ENCODE results near the gene RANBP1.

RANBP1 gene

DNA sequence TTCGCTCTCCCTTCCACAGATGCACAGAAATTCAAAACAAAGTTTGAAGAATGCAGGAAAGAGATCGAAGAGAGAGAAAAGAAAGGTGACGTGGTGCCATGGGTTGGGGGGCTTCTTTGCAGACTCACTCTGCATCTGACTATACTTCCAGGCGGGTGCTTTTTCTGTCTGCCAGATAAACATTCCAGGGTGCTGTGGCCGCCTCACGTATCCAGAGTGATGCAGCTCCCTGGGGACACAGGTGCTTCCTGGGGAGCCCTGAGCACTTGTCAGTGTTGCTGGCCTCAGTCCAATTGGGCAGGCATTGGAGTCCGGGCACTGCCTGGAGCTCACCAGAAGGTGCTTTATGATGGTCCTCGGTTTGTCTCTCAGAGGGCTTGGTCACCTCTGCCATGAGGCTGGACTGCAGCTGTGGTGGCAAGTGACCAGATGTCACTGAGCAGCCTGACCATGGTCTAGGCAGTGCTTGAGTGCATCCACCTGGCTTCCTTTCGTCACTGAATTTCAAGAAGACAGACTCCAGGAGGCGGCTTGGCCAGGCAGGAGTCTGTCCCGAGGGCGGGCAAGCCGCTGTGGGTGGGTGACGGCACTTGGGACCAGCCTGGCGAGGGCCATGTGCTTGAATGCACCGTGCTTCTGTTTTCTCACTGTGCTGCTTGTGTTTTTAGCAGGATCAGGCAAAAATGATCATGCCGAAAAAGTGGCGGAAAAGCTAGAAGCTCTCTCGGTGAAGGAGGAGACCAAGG lies 10.6 kb downstream of the RANBP1 start:
- TF ChIP-seq, protein P1, sequence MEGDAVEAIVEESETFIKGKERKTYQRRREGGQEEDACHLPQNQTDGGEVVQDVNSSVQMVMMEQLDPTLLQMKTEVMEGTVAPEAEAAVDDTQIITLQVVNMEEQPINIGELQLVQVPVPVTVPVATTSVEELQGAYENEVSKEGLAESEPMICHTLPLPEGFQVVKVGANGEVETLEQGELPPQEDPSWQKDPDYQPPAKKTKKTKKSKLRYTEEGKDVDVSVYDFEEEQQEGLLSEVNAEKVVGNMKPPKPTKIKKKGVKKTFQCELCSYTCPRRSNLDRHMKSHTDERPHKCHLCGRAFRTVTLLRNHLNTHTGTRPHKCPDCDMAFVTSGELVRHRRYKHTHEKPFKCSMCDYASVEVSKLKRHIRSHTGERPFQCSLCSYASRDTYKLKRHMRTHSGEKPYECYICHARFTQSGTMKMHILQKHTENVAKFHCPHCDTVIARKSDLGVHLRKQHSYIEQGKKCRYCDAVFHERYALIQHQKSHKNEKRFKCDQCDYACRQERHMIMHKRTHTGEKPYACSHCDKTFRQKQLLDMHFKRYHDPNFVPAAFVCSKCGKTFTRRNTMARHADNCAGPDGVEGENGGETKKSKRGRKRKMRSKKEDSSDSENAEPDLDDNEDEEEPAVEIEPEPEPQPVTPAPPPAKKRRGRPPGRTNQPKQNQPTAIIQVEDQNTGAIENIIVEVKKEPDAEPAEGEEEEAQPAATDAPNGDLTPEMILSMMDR (IDR thresholded peaks at IDR 0.05; ENCODE audit: low read depth, low read length, missing control alignments): no peak
- no peak overlapping the region for H3K4me3 ChIP-seq (ENCODE audit: low read depth, low read length)
- DNase-seq (ENCODE audit: low read depth): no peak

DNA sequence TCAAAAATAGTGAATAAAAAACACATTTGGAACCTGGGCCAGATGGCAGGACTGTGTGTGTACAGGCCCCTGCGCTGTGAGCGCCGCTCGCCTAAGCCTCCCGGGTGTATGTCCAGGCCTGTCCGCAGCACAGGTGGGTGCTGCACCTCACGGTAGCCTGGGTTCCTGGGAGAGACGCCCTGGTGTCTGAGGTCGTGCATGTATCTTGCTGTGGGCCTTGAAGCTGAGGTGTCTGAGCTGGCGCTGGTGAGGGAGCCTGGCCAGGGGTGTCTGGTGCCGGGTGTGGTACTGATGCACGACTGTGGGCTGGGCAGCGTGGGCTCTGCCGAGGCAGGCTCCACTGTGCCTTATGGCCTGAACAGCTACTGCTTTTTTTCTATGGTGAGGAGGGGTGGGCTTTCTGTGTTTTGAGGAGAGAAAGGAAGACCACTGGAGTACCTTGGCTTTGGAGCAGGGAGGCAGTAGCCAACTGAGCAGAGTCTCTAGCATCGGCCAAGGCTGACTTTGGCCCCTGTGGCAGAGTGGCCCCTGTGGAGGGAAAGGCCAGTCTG lies 11.5 kb downstream of the RANBP1 start:
- TF ChIP-seq, protein P1 (IDR thresholded peaks at IDR 0.05; ENCODE audit: low read depth, low read length, missing control alignments): no peak
- no peak overlapping the region for H3K4me3 ChIP-seq (ENCODE audit: low read depth, low read length)
- DNase-seq (ENCODE audit: low read depth): no peak

DNA sequence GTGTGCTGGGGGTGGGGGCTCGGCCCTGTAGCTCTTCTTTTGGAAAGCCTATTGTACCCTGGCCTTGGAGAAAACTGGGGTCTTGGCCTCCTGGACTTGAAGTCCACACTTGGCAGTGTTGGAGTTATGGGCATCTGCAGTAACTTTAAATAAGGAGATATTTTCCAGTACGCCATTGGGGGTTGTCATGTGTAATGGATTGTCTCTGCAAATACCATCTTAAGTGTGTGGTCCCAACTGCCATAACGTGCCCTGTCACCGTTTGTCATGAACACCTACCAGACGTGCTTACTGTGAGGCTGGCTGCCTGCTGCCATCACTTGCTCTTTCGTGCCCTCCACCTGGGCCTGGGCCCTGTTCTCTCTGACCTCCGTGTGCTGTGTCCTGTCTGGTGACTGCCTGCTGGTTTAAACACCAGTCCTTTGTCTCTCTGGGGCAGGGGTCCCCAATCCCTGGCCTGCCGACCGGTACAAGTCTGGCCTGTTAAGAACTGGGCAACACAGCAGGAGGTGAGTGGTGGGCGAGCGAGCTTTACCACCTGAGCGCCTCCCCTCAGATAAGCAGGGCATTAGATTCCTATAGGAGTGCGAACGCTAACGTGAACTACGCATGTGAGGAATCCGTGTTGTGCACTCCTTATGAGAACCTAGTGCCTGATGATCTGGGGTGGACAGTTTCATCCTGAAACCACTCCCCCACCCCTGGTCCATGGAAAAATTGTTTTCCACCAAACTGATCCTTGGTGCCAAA lies 12.1 kb downstream of the RANBP1 start:
- no peak for DNase-seq (ENCODE audit: low read depth)
- no peak overlapping the region for H3K4me3 ChIP-seq (ENCODE audit: low read depth, low read length)
- TF ChIP-seq, protein P1 (IDR thresholded peaks at IDR 0.05; ENCODE audit: low read depth, low read length, missing control alignments): no peak

DNA sequence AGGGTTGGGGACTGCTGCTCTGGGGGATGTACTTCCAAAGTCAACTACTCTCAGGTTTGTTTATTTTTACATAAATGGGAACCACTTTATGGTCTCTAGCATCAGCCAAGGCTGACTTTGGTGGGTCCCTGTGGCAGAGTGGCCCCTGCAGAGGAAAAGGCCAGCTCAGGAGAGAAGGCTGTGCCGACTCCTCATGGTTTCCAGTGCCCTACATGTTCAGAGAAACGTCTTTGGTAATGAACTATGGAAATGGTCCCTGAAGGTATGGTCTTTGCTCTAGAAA lies 12.7 kb downstream of the RANBP1 start:
- DNase-seq (ENCODE audit: low read depth): no peak
- TF ChIP-seq, protein P1 (IDR thresholded peaks at IDR 0.05; ENCODE audit: low read depth, low read length, missing control alignments): no peak
- no peak overlapping the region for H3K4me3 ChIP-seq (ENCODE audit: low read depth, low read length)

DNA sequence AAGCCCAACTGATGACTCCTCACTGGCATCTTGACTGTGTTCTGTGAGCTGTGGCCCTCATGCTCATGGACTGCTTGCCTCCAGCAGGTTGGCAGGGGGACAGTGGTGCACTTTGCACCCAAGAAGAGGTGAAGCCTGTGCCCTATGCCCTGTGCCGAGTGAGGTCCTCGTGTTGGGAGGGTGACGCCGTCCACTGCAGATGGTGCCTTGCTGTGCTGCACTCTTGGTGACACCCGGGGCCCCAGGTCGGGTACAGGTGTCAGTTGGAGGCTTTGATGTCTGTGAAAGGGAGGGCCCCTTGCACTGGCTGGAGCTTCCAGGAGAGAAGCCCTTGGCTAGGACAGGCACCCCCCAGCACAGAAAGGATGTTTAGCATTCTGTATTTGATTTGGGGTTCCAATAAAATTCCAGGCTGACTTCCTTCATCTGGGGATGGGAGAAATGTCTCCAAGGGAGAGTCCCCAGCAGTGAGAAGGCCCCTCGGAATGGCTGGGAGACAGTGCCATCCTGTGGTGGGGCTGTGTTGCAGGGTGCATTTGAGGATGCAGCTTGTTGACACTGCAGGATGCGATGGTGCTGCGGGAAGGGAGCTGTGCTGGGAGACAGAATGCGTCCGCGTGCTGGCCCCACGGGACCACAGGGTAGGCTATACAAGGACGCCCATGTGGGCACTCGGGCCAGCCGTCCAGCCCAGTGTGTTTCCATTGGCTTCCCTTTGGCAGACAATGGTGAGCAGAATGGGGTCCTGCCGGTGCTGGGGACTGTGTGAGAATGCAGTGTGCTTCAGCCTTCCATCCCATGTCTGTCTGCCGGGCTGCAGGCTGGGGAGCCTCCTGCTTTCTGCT lies 13.2 kb downstream of the RANBP1 start:
- no peak overlapping the region for H3K4me3 ChIP-seq (ENCODE audit: low read depth, low read length)
- TF ChIP-seq, protein P1 (IDR thresholded peaks at IDR 0.05; ENCODE audit: low read depth, low read length, missing control alignments): peak; percentile 61
- no peak for DNase-seq (ENCODE audit: low read depth)

DNA sequence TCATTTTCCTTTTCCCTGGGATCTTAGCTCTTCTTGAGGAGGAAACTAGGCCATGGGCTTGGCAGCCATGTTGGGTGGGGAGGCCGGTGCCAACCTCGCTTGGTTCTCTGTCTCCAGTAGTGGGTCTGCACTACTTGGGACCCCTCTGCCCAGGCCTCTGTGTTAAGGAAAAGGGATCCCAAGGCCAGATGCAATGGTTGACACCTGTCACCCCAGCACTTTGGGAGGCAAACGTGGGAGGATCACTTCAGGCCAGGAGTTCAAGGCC lies 13.8 kb downstream of the RANBP1 start:
- TF ChIP-seq, protein P1 (IDR thresholded peaks at IDR 0.05; ENCODE audit: low read depth, low read length, missing control alignments): no peak
- H3K4me3 ChIP-seq (ENCODE audit: low read depth, low read length): no peak overlapping the region
- no peak for DNase-seq (ENCODE audit: low read depth)
